Pancreas (tissue), 10 donors: ENCODE measurements around the gene NLRC3. TPM values are rescaled to one million over a fixed set of nuclear protein-coding genes. Genes with fewer than 3 reads are reported as not detected.

Experiments used
- ATAC-seq, 4 donors: fragments of 200-7000 bp; cut with Tn5 transposase; one replicate each; pipeline versions ENCODE4 v1.8.0 to v1.9.1; 2020; ENCODE audit warnings: mild to moderate bottlenecking in 4 of 4, moderate library complexity in 4 of 4
- DNase-seq, 6 donors: peaks; one replicate each; pipeline ENCODE4 v3.0.0-alpha.2; 2020
- FAIRE-seq: peaks from 2 replicates; lab custom pipeline; 2012; peaks lifted over from hg19 to GRCh38; lab: Jason Lieb, UNC
- H3K27ac ChIP-seq, 4 donors: fragments of 200-600 bp; sonication (generic); 1 replicate in 3 of 4; 2 replicates in 1 of 4; pipeline versions ENCODE4 v1.5.0 to v1.8.0; 2020
- H3K27me3 ChIP-seq, 4 donors: fragments of 200-600 bp; one replicate each; pipeline ENCODE4 v1.8.0; 2021
- H3K36me3 ChIP-seq, 3 donors: fragments of 200-600 bp; sonication (generic) in 1 of 3; one replicate each; pipeline versions ENCODE4 v1.5.0 to v1.8.0; 2020 to 2021
- H3K4me1 ChIP-seq, 3 donors: fragments of 200-600 bp; one replicate each; pipeline ENCODE4 v1.8.0; 2021
- H3K4me3 ChIP-seq, 4 donors: fragments of 200-600 bp; sonication (generic) in 2 of 4; one replicate each; pipeline versions ENCODE4 v1.5.0 to v1.8.0; 2020 to 2021
- H3K9me3 ChIP-seq, 4 donors: fragments of 200-600 bp; one replicate each; pipeline ENCODE4 v1.8.0; 2021
- WGBS, 2 donors: extraction: QIAGEN DNeasy Blood & Tissue Kit; methylation state at CpG; one replicate each; pipeline ENCODE4 v1.1.7; 2013; 5-methylcytosine and 5-hydroxymethylcytosine counted together
- intact Hi-C, 3 donors: fragments of 100-400 bp; cut with DNase I; formaldehyde crosslinking; loops; one replicate each; pipeline versions ENCODE4 v1.11.1 to v1.14.2; 2022
- polyA plus RNA-seq, 2 donors: library from polyadenylated mRNA; stranded (reverse); fragments of 200-250 nt; gene quantifications; one replicate each; pipeline ENCODE4 v1.2.3, GENCODE V29; 2013
- total RNA-seq, 6 donors: library from RNA; stranded (reverse); fragmentation: NEBNext Ultra II Directional in 4 of 6; extraction: Animal tissue kit (Norgen Biotek cat#: 25700) in 4 of 6; gene quantifications; one replicate each; pipeline versions ENCODE4 v1.2.1 to v1.2.4, GENCODE V29; 2021 to 2023
- TF ChIP-seq, protein P1 (sequence below), 4 donors: fragments of 200-600 bp; sonication (generic) in 3 of 4; IDR thresholded peaks; one replicate each; pipeline versions ENCODE4 v1.5.0 to v1.8.0; 2021; ENCODE audit warnings: antibody characterized with exemption in 4 of 4
- donor health status: healthy with polysubstance abuse.
- donor health status: DM: no; HTN: no; CAD: no; lungs with moderate emphysema.
- donor health status: DM: no; HTN: no; CAD: no.
- donor health status: control.
- donor health status: control.
- donor health status: Bipolar disorder and iron deficiency.
- donor health status: DM: yes; HTN: yes; CAD: no.
- donor health status: DM: no; HTN: no; CAD: no.
- donor health status: DM: no; HTN: no; CAD: no.
- donor health status: DM: yes; HTN: yes; CAD: no.

The NLRC3 gene
- total and polyA plus RNA-seq, 8 donors: 0.12 to 0.87 (median 0.44) TPM

DNA sequence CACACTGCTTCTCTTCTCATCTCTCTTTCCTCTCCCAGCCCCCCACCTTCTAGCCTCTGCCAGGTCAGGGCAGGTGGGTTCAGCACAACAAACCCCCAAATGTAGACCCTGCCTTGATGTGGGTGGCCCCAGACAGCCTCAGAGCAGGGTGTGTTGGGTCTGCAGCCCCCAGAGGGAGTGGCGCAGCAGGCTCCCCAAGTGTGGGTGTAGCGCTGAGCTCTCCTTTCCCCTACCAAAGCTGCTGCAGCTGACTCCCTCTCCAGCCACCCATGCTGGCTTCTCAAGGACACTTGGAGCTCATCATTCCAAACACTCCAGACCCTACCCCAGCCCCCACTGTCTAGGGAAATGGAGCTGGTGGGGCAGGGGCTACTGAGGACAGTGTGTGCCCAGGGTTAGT, 27.3 kb downstream of the NLRC3 start:
- ATAC-seq: no peak
- 94 to 96% methylated on average over 2 of the region's 2 CpGs for WGBS, 2 donors
- TF ChIP-seq, protein P1, sequence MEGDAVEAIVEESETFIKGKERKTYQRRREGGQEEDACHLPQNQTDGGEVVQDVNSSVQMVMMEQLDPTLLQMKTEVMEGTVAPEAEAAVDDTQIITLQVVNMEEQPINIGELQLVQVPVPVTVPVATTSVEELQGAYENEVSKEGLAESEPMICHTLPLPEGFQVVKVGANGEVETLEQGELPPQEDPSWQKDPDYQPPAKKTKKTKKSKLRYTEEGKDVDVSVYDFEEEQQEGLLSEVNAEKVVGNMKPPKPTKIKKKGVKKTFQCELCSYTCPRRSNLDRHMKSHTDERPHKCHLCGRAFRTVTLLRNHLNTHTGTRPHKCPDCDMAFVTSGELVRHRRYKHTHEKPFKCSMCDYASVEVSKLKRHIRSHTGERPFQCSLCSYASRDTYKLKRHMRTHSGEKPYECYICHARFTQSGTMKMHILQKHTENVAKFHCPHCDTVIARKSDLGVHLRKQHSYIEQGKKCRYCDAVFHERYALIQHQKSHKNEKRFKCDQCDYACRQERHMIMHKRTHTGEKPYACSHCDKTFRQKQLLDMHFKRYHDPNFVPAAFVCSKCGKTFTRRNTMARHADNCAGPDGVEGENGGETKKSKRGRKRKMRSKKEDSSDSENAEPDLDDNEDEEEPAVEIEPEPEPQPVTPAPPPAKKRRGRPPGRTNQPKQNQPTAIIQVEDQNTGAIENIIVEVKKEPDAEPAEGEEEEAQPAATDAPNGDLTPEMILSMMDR (IDR thresholded peaks at IDR 0.05): no peak

DNA sequence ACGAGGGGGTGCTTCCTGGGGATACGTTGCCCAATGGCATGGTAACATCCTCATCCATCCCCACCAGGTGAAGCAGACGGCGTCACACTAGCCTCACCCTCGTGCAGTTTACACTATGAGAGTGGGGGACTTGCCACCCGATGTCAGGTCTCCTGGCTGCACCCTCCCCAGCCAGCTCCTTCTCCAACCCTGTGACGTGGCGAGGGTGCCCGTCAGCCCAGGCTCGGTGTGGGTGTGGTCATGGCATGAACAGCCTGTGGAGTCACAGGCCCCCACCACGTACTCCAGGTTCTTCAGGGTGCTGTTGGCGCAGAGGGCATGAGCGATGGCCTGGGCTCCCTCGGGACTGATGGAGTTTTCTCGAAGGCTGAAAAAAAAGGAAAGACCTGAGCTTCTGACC, 28.3 kb downstream of the NLRC3 start:
- intact Hi-C loops: no loop called here
- H3K9me3 ChIP-seq: no peaks in the 10 kb centered on the region
- no peaks in the 10 kb centered on the region for H3K27me3 ChIP-seq
- no peak overlapping the region for H3K4me3 ChIP-seq
- TF ChIP-seq, protein P1 (IDR thresholded peaks at IDR 0.05): no peak
- H3K27ac ChIP-seq: no peak overlapping the region
- no peaks in the 10 kb centered on the region for H3K36me3 ChIP-seq
- 81 to 88% methylated on average over 15 of the region's 15 CpGs for WGBS, 2 donors
- no peak for ATAC-seq
- FAIRE-seq: no peak
- H3K4me1 ChIP-seq: no peaks in the 10 kb centered on the region
- no peak for DNase-seq

More for the DNA sequence above, 27.3 kb downstream of the NLRC3 start:
- DNase-seq: no peak
- H3K4me3 ChIP-seq: no peak overlapping the region
- H3K27me3 ChIP-seq: no peaks in the 10 kb centered on the region
- FAIRE-seq: no peak
- H3K9me3 ChIP-seq: no peaks in the 10 kb centered on the region
- no peak overlapping the region for H3K27ac ChIP-seq
- intact Hi-C loops: no loop called here
- no peaks in the 10 kb centered on the region for H3K4me1 ChIP-seq
- no peaks in the 10 kb centered on the region for H3K36me3 ChIP-seq

DNA sequence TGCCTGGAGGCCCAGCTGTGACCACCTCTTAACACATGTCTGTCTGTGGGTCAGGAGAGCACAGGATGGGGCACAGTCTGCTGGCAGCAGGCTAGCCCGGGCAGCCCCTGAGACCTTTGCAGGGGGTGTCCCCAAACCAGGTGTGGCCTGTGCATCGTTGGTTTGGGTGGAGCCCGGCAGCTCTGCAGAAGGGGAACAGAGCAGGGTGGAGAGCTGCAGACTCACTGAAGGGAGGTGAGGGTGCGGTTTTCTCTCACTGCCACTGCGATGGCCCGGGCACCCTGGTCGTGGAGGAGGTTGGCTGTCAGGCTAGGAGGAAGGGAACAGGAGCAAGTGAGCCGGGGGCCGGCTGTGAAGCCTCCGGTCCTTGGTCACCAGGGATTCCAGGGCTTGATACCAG, 28.8 kb downstream of the NLRC3 start:
- H3K27me3 ChIP-seq: no peaks in the 10 kb centered on the region
- FAIRE-seq: no peak
- H3K9me3 ChIP-seq: no peaks in the 10 kb centered on the region
- no peaks in the 10 kb centered on the region for H3K36me3 ChIP-seq
- no peak for DNase-seq
- TF ChIP-seq, protein P1 (IDR thresholded peaks at IDR 0.05): no peak
- intact Hi-C loops: no loop called here
- WGBS, 2 donors: 79% methylated on average over 7 to 10 of the region's 10 CpGs
- no peak for ATAC-seq
- no peak overlapping the region for H3K4me3 ChIP-seq
- no peaks in the 10 kb centered on the region for H3K4me1 ChIP-seq
- no peak overlapping the region for H3K27ac ChIP-seq

DNA sequence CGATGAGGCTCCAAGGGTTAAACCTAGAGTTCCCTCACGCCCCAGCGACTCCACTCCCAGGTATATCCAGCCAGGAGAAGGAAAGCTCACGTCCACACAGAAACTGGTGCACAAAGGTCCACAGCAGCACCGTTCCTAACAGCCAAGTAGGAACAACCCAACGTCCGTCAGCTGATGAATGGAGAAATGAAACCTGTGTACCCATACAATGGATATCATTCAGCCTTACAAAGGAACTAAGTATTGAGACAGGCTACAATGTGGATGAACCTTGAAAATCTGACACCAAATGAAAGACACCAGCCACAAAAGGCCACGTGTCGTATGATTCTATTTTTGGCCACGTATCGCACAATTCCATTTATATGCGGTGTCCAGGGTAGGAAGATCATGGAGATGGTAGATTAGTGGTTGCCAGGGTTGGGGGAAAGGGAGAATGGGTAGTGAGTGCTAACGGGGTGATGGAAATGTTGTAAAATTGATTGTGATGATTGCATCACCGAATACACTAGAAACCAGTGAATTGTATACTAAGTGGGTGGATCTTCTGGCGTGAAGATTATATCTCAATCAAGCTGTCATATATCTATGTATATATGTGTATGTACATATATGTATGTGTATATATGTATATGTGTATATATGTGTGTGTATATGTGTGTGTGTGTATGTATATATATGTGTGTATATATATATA, 30.1 kb downstream of the NLRC3 start:
- no peaks in the 10 kb centered on the region for H3K27me3 ChIP-seq
- no peak overlapping the region for H3K27ac ChIP-seq
- intact Hi-C loops: no loop called here
- H3K36me3 ChIP-seq: no peaks in the 10 kb centered on the region
- FAIRE-seq (no peak), DNase-seq (no peak), ATAC-seq (no peak)
- no peaks in the 10 kb centered on the region for H3K9me3 ChIP-seq
- 79 to 87% methylated on average over 15 of the region's 15 CpGs for WGBS, 2 donors
- no peaks in the 10 kb centered on the region for H3K4me1 ChIP-seq
- no peak overlapping the region for H3K4me3 ChIP-seq
- TF ChIP-seq, protein P1 (IDR thresholded peaks at IDR 0.05): no peak
